Caco-2 (cell line): ENCODE measurements around the gene MSRB3. TPM values are rescaled to one million over a fixed set of nuclear protein-coding genes. Genes with fewer than 3 reads are reported as not detected.

Experiments
- Bru-seq: library from RNA; stranded (reverse); fragments of 400-500 nt; gene quantifications from one replicate; lab custom pipeline; 2021; lab: Mats Ljungman, UMichigan
- BruChase-seq, 2 experiments: library from RNA; stranded (reverse); fragments of 400-500 nt; gene quantifications; one replicate each; lab custom pipeline; 2021; lab: Mats Ljungman, UMichigan
- BruUV-seq: library from RNA; stranded (reverse); fragments of 400-500 nt; replicated peaks from 2 replicates; lab custom pipeline; 2021; lab: Mats Ljungman, UMichigan
- CTCF ChIA-PET: fragments of 300-600 bp; sonication (Branson Sonifier 250); formaldehyde crosslinking; loops from one replicate; lab custom pipeline; 2022; ENCODE audit warnings: antibody characterized with exemption; lab: Charles Lee
- POLR2A ChIA-PET: fragments of 300-600 bp; sonication (Branson Sonifier 250); formaldehyde crosslinking; loops from one replicate; lab custom pipeline; 2022; ENCODE audit warnings: antibody characterized with exemption; lab: Charles Lee
- DNase-seq, 2 experiments: peaks; one replicate each; pipeline versions ENCODE4 v3.0.0 to v3.0.0-alpha.2; 2020 to 2022
- H3K27me3 ChIP-seq: replicated peaks from 2 replicates; pipeline ENCODE4 v1.6.0; 2011; ENCODE audit warnings: low read length; ENCODE audit not compliant: control insufficient read depth, insufficient read depth
- H3K36me3 ChIP-seq: 2 replicates; pipeline ENCODE4 v1.5.1; 2011; ENCODE audit warnings: low read length; ENCODE audit not compliant: control insufficient read depth, insufficient read depth
- H3K4me1 ChIP-seq: fragments of 250-450 bp; sonication (Bioruptor Pico); 2 replicates; pipeline ENCODE4 v1.5.1; 2020; ENCODE audit warnings: mild to moderate bottlenecking
- H3K4me3 ChIP-seq: 2 replicates; pipeline ENCODE4 v1.5.1; 2011; ENCODE audit warnings: low read depth, mild to moderate bottlenecking, control low read depth, low read length
- H3K9me3 ChIP-seq: fragments of 250-450 bp; sonication (Bioruptor Pico); 2 replicates; pipeline ENCODE4 v1.5.1; 2020; ENCODE audit warnings: mild to moderate bottlenecking, moderate library complexity
- H3K27ac Mint-ChIP-seq: one replicate; pipeline ENCODE4 v1.8.0; 2022; ENCODE audit warnings: mixed read lengths; ENCODE audit not compliant: unreplicated experiment
- H3K27me3 Mint-ChIP-seq: one replicate; pipeline ENCODE4 v1.8.0; 2022; ENCODE audit warnings: mixed read lengths; ENCODE audit not compliant: insufficient read depth, unreplicated experiment
- H3K36me3 Mint-ChIP-seq: one replicate; pipeline ENCODE4 v1.8.0; 2022; ENCODE audit warnings: mild to moderate bottlenecking, mixed read lengths; ENCODE audit not compliant: insufficient read depth, unreplicated experiment
- H3K4me1 Mint-ChIP-seq: one replicate; pipeline ENCODE4 v1.8.0; 2022; ENCODE audit warnings: low read depth, mixed read lengths; ENCODE audit not compliant: unreplicated experiment
- H3K4me3 Mint-ChIP-seq: one replicate; pipeline ENCODE4 v1.8.0; 2022; ENCODE audit warnings: mild to moderate bottlenecking, moderate library complexity, mixed read lengths; ENCODE audit not compliant: unreplicated experiment
- H3K9me3 Mint-ChIP-seq: one replicate; pipeline ENCODE4 v1.8.0; 2022; ENCODE audit warnings: mixed read lengths; ENCODE audit not compliant: unreplicated experiment
- CTCF ChIP-seq, 2 experiments: fragments of 200-600 bp in 1 of 2; IDR thresholded peaks; 1 replicate in 1 of 2; 2 replicates in 1 of 2; pipeline versions ENCODE4 v1.5.1 to v1.8.0; 2011 to 2022; ENCODE audit warnings: antibody characterized with exemption in 1 of 2, control low read depth in 1 of 2, inconsistent platforms in 1 of 2, low read depth in 1 of 2, low read length in 1 of 2, mild to moderate bottlenecking in 1 of 2, moderate library complexity in 1 of 2; ENCODE audit not compliant: insufficient read depth in 1 of 2, severe bottlenecking in 1 of 2, unreplicated experiment in 1 of 2
- intact Hi-C: fragments of 100-400 bp; cut with micrococcal nuclease; formaldehyde crosslinking; loops from one replicate; pipeline ENCODE4 v1.10.0; 2022; ENCODE audit not compliant: unreplicated experiment
- long read RNA-seq: library from polyadenylated mRNA; stranded (forward); transcript quantifications from one replicate; pipeline ENCODE4 v2.0.0, GENCODE V29; 2022
- total RNA-seq: library from RNA; stranded (reverse); gene quantifications from 2 replicates; pipeline ENCODE4 v1.2.3, GENCODE V29; 2022

Gene MSRB3
- total RNA-seq (7.4 and 7.7 TPM in 2 replicates), Bru-seq, nascent RNA (percentile 47 among the genes with signal in this experiment), BruChase-seq, experiment 1, labeled RNA remaining after a 2-hour chase (percentile 55 among the genes with signal in this experiment), BruChase-seq, experiment 2, labeled RNA remaining after a 6-hour chase (percentile 51 among the genes with signal in this experiment)
- long read RNA-seq, full-length matches to known transcripts, result 6 of 14 reads
- long read RNA-seq, partial matches to known transcripts, result 2 of 14 reads
- long read RNA-seq, other reads (novel, unspliced or antisense), result 6 of 14 reads

GRCh38 chr12:65278576-65279368, at the start of gene MSRB3:
Gene MSRB3, plus strand, starts transcription at chr12:65278683. Its CDS starts 29,897 bp downstream, at chr12:65308580.
- intact Hi-C loops, result no loop called here
- ChIA-PET POLR2A (no interaction called here), CTCF (no interaction called here)

GRCh38 chr12:65229441-65229840, 49.0 kb upstream of the MSRB3 start:
- Histone ChIP-seq H3K4me1 (no peaks in the 10 kb centered on the region), H3K4me3 (no peak overlapping the region), H3K27me3 (no peaks in the 10 kb centered on the region), H3K36me3 (no peaks in the 10 kb centered on the region), H3K9me3 (no peaks in the 10 kb centered on the region; the same call in 1 of the 2 replicates)
- Mint-ChIP-seq H3K4me1 (no peaks in the 10 kb centered on the region), H3K36me3 (peaks cover 20% of the 10 kb centered on the region), H3K9me3 (no peaks in the 10 kb centered on the region), H3K4me3 (no peak overlapping the region), H3K27ac (no peak overlapping the region), H3K27me3 (no peaks in the 10 kb centered on the region)
- no peak for TF ChIP-seq CTCF (IDR thresholded peaks at IDR 0.05; ENCODE audit: insufficient read depth in 1 of 2, low read depth in 1 of 2, low read length in 1 of 2, severe bottlenecking in 1 of 2, unreplicated experiment in 1 of 2)
- CTCF ChIA-PET, result no interaction called here
- BruUV-seq, result no TSS peak
- POLR2A ChIA-PET, result no interaction called here
- DNase-seq, result no peak
- intact Hi-C loops, result no loop called here

More at GRCh38 chr12:65278576-65279368, at the start of gene MSRB3:
- H3K27me3 ChIP-seq, result no peaks in the 10 kb centered on the region
- no TSS peak for BruUV-seq
- no peaks in the 10 kb centered on the region for H3K4me1 ChIP-seq
- Mint-ChIP-seq H3K27me3 (no peaks in the 10 kb centered on the region), H3K4me3 (peak within 1 kb of the TSS; percentile 71), H3K4me1 (no peaks in the 10 kb centered on the region), H3K9me3 (no peaks in the 10 kb centered on the region), H3K27ac (no peak within 1 kb of the TSS), H3K36me3 (no peaks in the 10 kb centered on the region)
- peak; percentile 19 to 23 for TF ChIP-seq CTCF (IDR thresholded peaks at IDR 0.05; ENCODE audit: insufficient read depth in 1 of 2, low read depth in 1 of 2, low read length in 1 of 2, severe bottlenecking in 1 of 2, unreplicated experiment in 1 of 2)
- peak; percentile 65 to 81 for DNase-seq
- H3K36me3 ChIP-seq, result no peaks in the 10 kb centered on the region
- peak within 1 kb of the TSS; percentile 83 for H3K4me3 ChIP-seq
- no peaks in the 10 kb centered on the region for H3K9me3 ChIP-seq

- no peak for DNase-seq
- H3K9me3 ChIP-seq, result no peaks in the 10 kb centered on the region; the same call in 1 of the 2 replicates
- H3K27me3 Mint-ChIP-seq, result no peaks in the 10 kb centered on the region
- H3K27me3 ChIP-seq, result no peaks in the 10 kb centered on the region
- H3K36me3 ChIP-seq, result no peaks in the 10 kb centered on the region
- ChIA-PET POLR2A (interaction anchor here (1.0 kb wide), 1 partner anchor 63 kb away, joined by 8 read pairs; the partner anchor contains the start of gene LEMD3), CTCF (interaction anchor here (0.6 to 1.8 kb wide), 4 partner anchors 63 to 437 kb away, joined by 3 to 18 read pairs (median 6); partner anchors contain the start of gene LEMD3)
- H3K9me3 Mint-ChIP-seq, result no peaks in the 10 kb centered on the region
- no peak overlapping the region for H3K27ac Mint-ChIP-seq
- no peaks in the 10 kb centered on the region for H3K4me1 Mint-ChIP-seq
- peak; percentile 17 to 22 for TF ChIP-seq CTCF (IDR thresholded peaks at IDR 0.05; ENCODE audit: insufficient read depth in 1 of 2, low read depth in 1 of 2, low read length in 1 of 2, severe bottlenecking in 1 of 2, unreplicated experiment in 1 of 2)
- no TSS peak for BruUV-seq
- no peak overlapping the region for H3K4me3 ChIP-seq
- no peak overlapping the region for H3K4me3 Mint-ChIP-seq
- intact Hi-C loops, result loop anchor here (1.0 to 2.0 kb wide), 2 partner anchors 63 to 342 kb away; partner anchors contain the start of gene LEMD3
- peaks cover 16% of the 10 kb centered on the region for H3K36me3 Mint-ChIP-seq
- H3K4me1 ChIP-seq, result no peaks in the 10 kb centered on the region
Measured at GRCh38 chr12:65232476-65233077, 45.9 kb upstream of the MSRB3 start.
